CD4-positive, alpha-beta memory T cell (primary cell): ENCODE measurements around the gene CUL2. TPM values are rescaled to one million over a fixed set of nuclear protein-coding genes. Genes with fewer than 3 reads are reported as not detected.
"Not testable (repeated sequence)": the region's sequence is repeated elsewhere in the genome, so short reads cannot be mapped to it uniquely, and the experiment has no call there.

ENCODE experiments used
- CTCF ChIA-PET: fragments of 350-600 bp; sonication (Branson Sonifier 250); formaldehyde crosslinking; loops from one replicate; lab custom pipeline; 2021; ENCODE audit warnings: inconsistent platforms; ENCODE audit not compliant: partially characterized antibody; lab: Charles Lee
- POLR2A ChIA-PET: fragments of 350-600 bp; sonication (Branson Sonifier 250); formaldehyde crosslinking; loops from one replicate; lab custom pipeline; 2021; ENCODE audit not compliant: partially characterized antibody; lab: Charles Lee
- DNase-seq, 5 donors: peaks; one replicate each; pipeline versions ENCODE4 v3.0.0 to v3.0.0-alpha.2; 2020 to 2022; ENCODE audit warnings: mixed read lengths in 1 of 5
- H3K27ac ChIP-seq: one replicate; pipeline ENCODE4 v1.7.0; 2013; ENCODE audit warnings: low read depth, low read length
- H3K27me3 ChIP-seq: 2 replicates; pipeline ENCODE4 v1.7.0; 2013; ENCODE audit warnings: mild to moderate bottlenecking, low read length, moderate library complexity; ENCODE audit not compliant: insufficient read depth
- H3K36me3 ChIP-seq: 2 replicates; pipeline ENCODE4 v1.7.0; 2013; ENCODE audit warnings: mild to moderate bottlenecking, low read length, moderate library complexity; ENCODE audit not compliant: insufficient read depth
- H3K4me1 ChIP-seq: 2 replicates; pipeline ENCODE4 v1.7.0; 2013; ENCODE audit warnings: mild to moderate bottlenecking, low read length, moderate library complexity; ENCODE audit not compliant: insufficient read depth
- H3K4me3 ChIP-seq, 2 donors: one replicate each; pipeline ENCODE4 v1.7.0; 2013; ENCODE audit warnings: low read length in 2 of 2, mild to moderate bottlenecking in 1 of 2
- H3K9me3 ChIP-seq, 2 donors: one replicate each; pipeline ENCODE4 v1.7.0; 2013; ENCODE audit warnings: low read length in 2 of 2, control low read depth in 1 of 2; ENCODE audit not compliant: control insufficient read depth in 1 of 2
- H3K27ac Mint-ChIP-seq, 7 donors: one replicate each; pipeline ENCODE4 v1.8.0; 2020 to 2021; ENCODE audit warnings: mixed read lengths in 7 of 7, mild to moderate bottlenecking in 6 of 7, inconsistent platforms in 3 of 7, moderate library complexity in 3 of 7
- H3K27me3 Mint-ChIP-seq, 2 donors: one replicate each; pipeline ENCODE4 v1.8.0; 2020 to 2021; ENCODE audit warnings: mixed read lengths in 2 of 2
- H3K36me3 Mint-ChIP-seq, 2 donors: one replicate each; pipeline ENCODE4 v1.8.0; 2020 to 2021; ENCODE audit warnings: mixed read lengths in 2 of 2, inconsistent platforms in 1 of 2, mild to moderate bottlenecking in 1 of 2
- H3K4me1 Mint-ChIP-seq, 4 donors: one replicate each; pipeline ENCODE4 v1.8.0; 2020 to 2021; ENCODE audit warnings: mixed read lengths in 4 of 4, mild to moderate bottlenecking in 1 of 4
- H3K4me3 Mint-ChIP-seq, 8 donors: one replicate each; pipeline ENCODE4 v1.8.0; 2020 to 2021; ENCODE audit warnings: mixed read lengths in 8 of 8, mild to moderate bottlenecking in 7 of 8, moderate library complexity in 6 of 8, inconsistent platforms in 3 of 8
- H3K9me3 Mint-ChIP-seq, 8 donors: one replicate each; pipeline ENCODE4 v1.8.0; 2020 to 2021; ENCODE audit warnings: mixed read lengths in 8 of 8, mild to moderate bottlenecking in 5 of 8, inconsistent platforms in 3 of 8, moderate library complexity in 1 of 8
- intact Hi-C: fragments of 100-400 bp; cut with micrococcal nuclease; formaldehyde crosslinking; loops from one replicate; pipeline ENCODE4 v1.15.1; 2023
- polyA plus RNA-seq, 2 donors: library from polyadenylated mRNA; unstranded; fragments of 300-500 nt; fragmentation: Illumina TruSeq; gene quantifications; one replicate each; pipeline ENCODE4 v1.2.3, GENCODE V29; 2021
- total RNA-seq, 2 experiments: library from RNA; stranded (reverse); gene quantifications; one replicate each; pipeline ENCODE4 v1.2.3, GENCODE V29; 2021

The CUL2 gene
- total and polyA plus RNA-seq, 4 experiments from 2014 or later: 22.8 to 37.8 (median 31.5) TPM

DNA sequence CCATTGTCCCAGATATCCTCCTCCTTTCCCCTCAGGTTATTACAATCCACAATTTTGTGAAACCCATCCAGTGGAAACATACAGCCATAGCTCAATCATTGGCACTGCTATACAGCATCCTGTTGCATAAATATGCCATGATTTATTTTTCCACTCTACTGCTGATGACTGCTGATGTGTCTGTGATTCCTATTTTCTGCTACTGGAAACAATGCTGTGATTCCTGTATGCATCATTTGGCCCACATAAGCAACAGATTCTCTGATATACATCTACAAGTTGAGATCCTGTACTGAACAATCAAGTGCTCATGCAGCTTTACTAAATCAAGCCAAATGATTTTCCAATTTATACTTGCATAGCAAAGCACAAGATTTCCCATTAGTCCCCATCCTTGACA lies 39.6 kb downstream of the CUL2 start:
- no peak overlapping the region for H3K27ac Mint-ChIP-seq
- ChIA-PET POLR2A (no interaction called here), CTCF (no interaction called here)
- no peak for DNase-seq
- peaks cover 62 to 70% of the 10 kb centered on the region in 2 donors for H3K36me3 Mint-ChIP-seq
- Histone ChIP-seq H3K36me3 (peaks cover 29% of the 10 kb centered on the region), H3K27me3 (no peaks in the 10 kb centered on the region), H3K4me1 (no peaks in the 10 kb centered on the region), H3K27ac (no peak overlapping the region), H3K9me3 (no peaks in the 10 kb centered on the region), H3K4me3 (no peak overlapping the region)
- intact Hi-C loops: no loop called here
- H3K4me1 Mint-ChIP-seq: peaks cover 0 to 8% (median 4%) of the 10 kb centered on the region in 4 donors
- no peaks in the 10 kb centered on the region for H3K9me3 Mint-ChIP-seq
- no peaks in the 10 kb centered on the region for H3K27me3 Mint-ChIP-seq
- H3K4me3 Mint-ChIP-seq: no peak overlapping the region

DNA sequence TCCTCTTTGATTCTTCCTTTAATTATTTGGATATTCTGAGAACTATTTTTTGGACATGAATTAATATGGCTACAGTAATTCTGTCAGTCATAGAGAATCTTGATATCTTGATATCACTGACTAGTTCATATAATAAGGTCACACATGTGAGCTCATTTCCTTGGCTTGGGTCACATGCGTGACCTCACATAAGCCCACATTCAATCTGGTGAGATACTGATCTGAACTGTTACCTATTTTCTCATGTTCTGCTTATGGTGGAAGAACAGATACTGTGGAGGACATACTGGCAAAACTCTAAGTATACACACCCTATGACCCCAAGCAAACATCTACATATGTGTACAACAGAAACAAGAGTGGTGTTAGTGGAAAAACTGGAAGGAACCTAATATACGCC lies 44.1 kb downstream of the CUL2 start:
- H3K4me3 ChIP-seq: no peak overlapping the region
- Mint-ChIP-seq H3K4me1 (peaks cover 2 to 8% (median 5%) of the 10 kb centered on the region in 4 donors), H3K27me3 (no peaks in the 10 kb centered on the region), H3K36me3 (peaks cover 65 to 80% of the 10 kb centered on the region in 2 donors), H3K27ac (peak overlapping the region in 4 of 7 donors; percentile 2 to 62 (median 10)), H3K4me3 (no peak overlapping the region), H3K9me3 (no peaks in the 10 kb centered on the region)
- H3K27me3 ChIP-seq: no peaks in the 10 kb centered on the region
- H3K4me1 ChIP-seq: no peaks in the 10 kb centered on the region
- DNase-seq: no peak
- no peak overlapping the region for H3K27ac ChIP-seq
- peaks cover 23% of the 10 kb centered on the region for H3K36me3 ChIP-seq
- POLR2A ChIA-PET: no interaction called here
- intact Hi-C loops: no loop called here
- H3K9me3 ChIP-seq: no peaks in the 10 kb centered on the region
- CTCF ChIA-PET: interaction anchor here (0.7 to 1.1 kb wide), 2 partner anchors 20 to 134 kb away, joined by 3 to 4 read pairs; no protein-coding TSS in a partner anchor

DNA sequence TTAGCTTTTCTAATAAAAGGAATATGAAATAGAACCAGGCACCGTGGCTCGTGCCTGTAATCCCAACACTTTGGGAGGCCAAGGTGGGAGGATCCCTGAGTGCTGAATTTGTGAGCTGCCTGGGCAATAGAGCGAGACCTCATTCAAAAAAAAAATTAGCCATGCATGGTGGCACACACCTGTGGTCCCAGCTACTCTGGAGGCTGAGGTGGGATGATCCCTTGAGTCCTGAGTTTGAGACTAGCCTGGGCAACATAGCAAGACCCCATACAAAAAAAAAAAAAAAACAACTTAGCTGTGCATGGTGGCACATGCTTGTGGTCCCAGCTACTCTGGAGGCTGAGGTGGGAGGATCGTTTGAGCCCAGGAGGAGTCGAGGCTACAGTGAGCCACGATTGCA lies 44.9 kb downstream of the CUL2 start:
- DNase-seq, H3K9me3 ChIP-seq, H3K4me1 ChIP-seq, H3K27ac ChIP-seq, H3K4me3 ChIP-seq, POLR2A ChIA-PET, H3K9me3 Mint-ChIP-seq, H3K4me3 Mint-ChIP-seq, H3K27me3 ChIP-seq, intact Hi-C loops, H3K27me3 Mint-ChIP-seq, H3K4me1 Mint-ChIP-seq: not testable (repeated sequence)
- Mint-ChIP-seq H3K27ac (peak overlapping the region in 1 of 7 donors; percentile 36), H3K36me3 (peaks cover 63 to 80% of the 10 kb centered on the region in 2 donors)
- peaks cover 23% of the 10 kb centered on the region for H3K36me3 ChIP-seq
- CTCF ChIA-PET: interaction anchor here (0.7 to 1.1 kb wide), 2 partner anchors 19 to 135 kb away, joined by 3 to 4 read pairs; no protein-coding TSS in a partner anchor

DNA sequence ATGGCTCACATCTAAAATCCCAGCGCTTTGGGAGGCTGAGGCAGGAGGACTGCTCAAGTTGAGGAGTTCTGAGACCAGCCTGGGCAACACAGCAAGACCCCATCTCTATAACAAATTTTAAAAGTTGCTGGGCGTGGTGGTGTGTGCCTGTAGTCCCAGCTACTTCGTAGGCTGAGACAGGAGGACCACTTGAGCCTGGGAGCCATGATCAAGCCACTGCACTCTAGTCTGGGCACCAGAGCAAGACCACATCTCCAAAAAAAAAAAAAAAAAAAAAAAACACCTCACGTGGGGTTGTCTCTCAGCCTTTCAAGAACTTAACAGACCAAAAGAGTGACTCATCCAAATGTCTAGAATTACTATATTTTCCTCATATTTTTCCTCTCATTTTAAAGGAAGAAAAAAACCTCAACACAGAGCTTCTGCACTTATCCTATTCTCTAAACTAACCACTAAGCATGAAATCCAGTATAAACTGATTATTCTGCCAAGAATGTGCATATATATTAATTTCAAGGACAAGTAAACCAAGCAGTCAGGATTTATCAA lies 46.3 kb downstream of the CUL2 start:
- no peaks in the 10 kb centered on the region for H3K27me3 ChIP-seq
- H3K9me3 ChIP-seq: no peaks in the 10 kb centered on the region
- Mint-ChIP-seq H3K4me1 (peaks cover 4 to 6% (median 5%) of the 10 kb centered on the region in 4 donors), H3K9me3 (no peaks in the 10 kb centered on the region), H3K36me3 (peaks cover 57 to 77% of the 10 kb centered on the region in 2 donors), H3K4me3 (no peak overlapping the region), H3K27me3 (no peaks in the 10 kb centered on the region), H3K27ac (no peak overlapping the region)
- ChIA-PET POLR2A (no interaction called here), CTCF (interaction anchor here (1.6 kb wide), 1 partner anchor 17 kb away, joined by 5 read pairs; no protein-coding TSS in a partner anchor)
- H3K36me3 ChIP-seq: peaks cover 16% of the 10 kb centered on the region
- H3K4me3 ChIP-seq: no peak overlapping the region
- no peaks in the 10 kb centered on the region for H3K4me1 ChIP-seq
- H3K27ac ChIP-seq: no peak overlapping the region
- intact Hi-C loops: no loop called here
- no peak for DNase-seq

DNA sequence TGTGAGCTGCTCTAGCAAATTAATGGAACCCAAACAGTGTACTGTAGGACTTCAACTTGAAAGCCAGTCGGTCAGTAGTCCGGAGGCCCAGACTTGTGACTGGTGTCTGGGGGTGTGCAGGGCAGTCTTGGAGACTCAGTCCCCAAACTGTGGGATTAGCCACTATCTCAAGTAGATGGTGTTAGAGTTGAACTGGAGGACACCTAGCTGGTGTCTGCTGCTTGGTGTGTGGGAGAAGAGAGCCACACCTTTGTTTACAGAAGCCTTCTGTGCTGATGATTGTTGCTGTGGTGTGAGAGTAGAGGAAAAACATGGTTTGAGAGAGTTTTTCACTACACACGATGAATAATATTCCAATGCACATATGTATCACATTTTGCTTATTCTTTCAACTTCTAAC lies 47.4 kb downstream of the CUL2 start:
- no peaks in the 10 kb centered on the region for H3K27me3 Mint-ChIP-seq
- Histone ChIP-seq H3K36me3 (peaks cover 11% of the 10 kb centered on the region), H3K9me3 (no peaks in the 10 kb centered on the region), H3K4me3 (no peak overlapping the region), H3K27ac (no peak overlapping the region), H3K4me1 (no peaks in the 10 kb centered on the region), H3K27me3 (no peaks in the 10 kb centered on the region)
- intact Hi-C loops: no loop called here
- peaks cover 49 to 71% of the 10 kb centered on the region in 2 donors for H3K36me3 Mint-ChIP-seq
- H3K9me3 Mint-ChIP-seq: no peaks in the 10 kb centered on the region
- ChIA-PET CTCF (interaction anchor here (0.9 to 1.6 kb wide), 2 partner anchors 16 to 153 kb away, joined by 3 to 5 read pairs; no protein-coding TSS in a partner anchor), POLR2A (no interaction called here)
- no peak for DNase-seq
- H3K4me1 Mint-ChIP-seq: peaks cover 4 to 5% (median 5%) of the 10 kb centered on the region in 4 donors
- H3K27ac Mint-ChIP-seq: peak overlapping the region in 1 of 7 donors; percentile 65
- no peak overlapping the region for H3K4me3 Mint-ChIP-seq

DNA sequence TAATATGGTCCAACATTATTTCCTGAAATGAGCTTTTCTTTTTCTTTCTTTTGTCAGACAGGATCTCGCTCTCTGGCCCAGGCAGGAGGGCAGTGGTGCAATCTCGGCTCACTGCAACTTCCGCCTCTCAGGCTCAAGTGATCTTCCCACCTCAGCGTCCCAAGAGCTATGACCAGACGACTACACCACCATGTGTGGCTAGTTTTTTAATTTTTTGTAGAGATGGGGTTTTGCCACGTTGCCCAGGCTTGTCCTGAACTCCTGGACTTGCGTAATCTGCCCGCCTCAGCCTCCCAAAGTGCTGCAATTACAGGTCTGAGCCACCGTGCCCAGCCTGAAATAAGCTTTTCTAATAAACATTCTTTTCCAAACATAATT lies 48.6 kb downstream of the CUL2 start:
- Histone ChIP-seq H3K36me3 (peaks cover 11% of the 10 kb centered on the region), H3K9me3 (no peaks in the 10 kb centered on the region), H3K4me3 (no peak overlapping the region), H3K4me1 (no peaks in the 10 kb centered on the region), H3K27ac (no peak overlapping the region), H3K27me3 (no peaks in the 10 kb centered on the region)
- peaks cover 4 to 5% (median 5%) of the 10 kb centered on the region in 4 donors for H3K4me1 Mint-ChIP-seq
- POLR2A ChIA-PET: interaction anchor here (0.6 kb wide), 1 partner anchor 23 kb away, joined by 3 read pairs; no protein-coding TSS in a partner anchor
- peak overlapping the region in 2 of 7 donors; percentile 2 to 41 for H3K27ac Mint-ChIP-seq
- DNase-seq: no peak
- CTCF ChIA-PET: interaction anchor here (1.0 kb wide), 1 partner anchor 19 kb away, joined by 3 read pairs; no protein-coding TSS in a partner anchor
- H3K36me3 Mint-ChIP-seq: peaks cover 52 to 71% of the 10 kb centered on the region in 2 donors
- H3K4me3 Mint-ChIP-seq: no peak overlapping the region
- intact Hi-C loops: no loop called here
- no peaks in the 10 kb centered on the region for H3K27me3 Mint-ChIP-seq
- no peaks in the 10 kb centered on the region for H3K9me3 Mint-ChIP-seq

DNA sequence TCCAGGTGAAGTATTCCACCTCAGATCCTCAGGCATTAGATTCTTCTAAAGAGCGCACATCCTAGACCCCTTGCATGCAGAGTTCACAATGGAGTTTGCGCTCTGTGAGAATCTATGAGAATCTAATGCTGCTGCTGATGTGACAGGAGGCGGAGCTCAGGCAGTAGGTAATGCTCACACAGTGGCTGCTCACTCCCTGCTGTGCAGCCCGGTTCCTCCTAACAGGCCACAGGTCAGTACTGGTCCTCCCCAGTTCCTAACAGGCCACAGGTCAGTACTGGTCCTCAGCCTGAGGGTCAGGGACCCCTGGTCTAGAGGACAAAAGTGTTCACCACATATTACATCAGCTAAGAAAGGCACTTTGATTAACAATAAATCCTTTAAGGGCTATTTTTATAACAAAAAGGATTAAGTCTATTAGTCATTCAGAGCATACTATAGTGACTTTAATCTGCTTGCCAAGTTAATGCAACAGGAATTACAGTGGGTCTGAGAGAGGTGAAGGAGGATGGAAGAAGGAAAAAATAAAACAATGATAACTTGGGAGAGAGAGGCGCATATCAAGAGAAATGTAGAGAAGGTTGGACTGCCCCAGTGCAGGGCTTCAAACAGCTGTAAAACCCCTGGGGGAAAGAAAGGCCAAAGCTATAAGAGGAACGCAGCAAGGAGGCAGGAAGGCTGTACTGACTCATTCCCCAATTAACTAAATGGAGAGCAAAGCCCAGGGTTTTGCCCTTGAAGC lies 49.2 kb downstream of the CUL2 start:
- H3K4me3 ChIP-seq: no peak overlapping the region
- CTCF ChIA-PET: interaction anchor here (1.0 kb wide), 1 partner anchor 18 kb away, joined by 3 read pairs; no protein-coding TSS in a partner anchor

More for the DNA sequence above, 49.2 kb downstream of the CUL2 start:
- no peak overlapping the region for H3K4me3 Mint-ChIP-seq
- peak overlapping the region in 2 of 7 donors; percentile 2 to 91 for H3K27ac Mint-ChIP-seq
- Histone ChIP-seq H3K4me1 (no peaks in the 10 kb centered on the region), H3K36me3 (peaks cover 11% of the 10 kb centered on the region), H3K27ac (no peak overlapping the region), H3K9me3 (no peaks in the 10 kb centered on the region), H3K27me3 (no peaks in the 10 kb centered on the region)
- intact Hi-C loops: no loop called here
- H3K36me3 Mint-ChIP-seq: peaks cover 54 to 71% of the 10 kb centered on the region in 2 donors
- DNase-seq: no peak
- H3K9me3 Mint-ChIP-seq: no peaks in the 10 kb centered on the region
- peaks cover under 1 to 7% (median 4%) of the 10 kb centered on the region in 4 donors for H3K4me1 Mint-ChIP-seq
- POLR2A ChIA-PET: no interaction called here
- no peaks in the 10 kb centered on the region for H3K27me3 Mint-ChIP-seq
